ENCODE results near the gene RTN4RL2.

Gene RTN4RL2

DNA sequence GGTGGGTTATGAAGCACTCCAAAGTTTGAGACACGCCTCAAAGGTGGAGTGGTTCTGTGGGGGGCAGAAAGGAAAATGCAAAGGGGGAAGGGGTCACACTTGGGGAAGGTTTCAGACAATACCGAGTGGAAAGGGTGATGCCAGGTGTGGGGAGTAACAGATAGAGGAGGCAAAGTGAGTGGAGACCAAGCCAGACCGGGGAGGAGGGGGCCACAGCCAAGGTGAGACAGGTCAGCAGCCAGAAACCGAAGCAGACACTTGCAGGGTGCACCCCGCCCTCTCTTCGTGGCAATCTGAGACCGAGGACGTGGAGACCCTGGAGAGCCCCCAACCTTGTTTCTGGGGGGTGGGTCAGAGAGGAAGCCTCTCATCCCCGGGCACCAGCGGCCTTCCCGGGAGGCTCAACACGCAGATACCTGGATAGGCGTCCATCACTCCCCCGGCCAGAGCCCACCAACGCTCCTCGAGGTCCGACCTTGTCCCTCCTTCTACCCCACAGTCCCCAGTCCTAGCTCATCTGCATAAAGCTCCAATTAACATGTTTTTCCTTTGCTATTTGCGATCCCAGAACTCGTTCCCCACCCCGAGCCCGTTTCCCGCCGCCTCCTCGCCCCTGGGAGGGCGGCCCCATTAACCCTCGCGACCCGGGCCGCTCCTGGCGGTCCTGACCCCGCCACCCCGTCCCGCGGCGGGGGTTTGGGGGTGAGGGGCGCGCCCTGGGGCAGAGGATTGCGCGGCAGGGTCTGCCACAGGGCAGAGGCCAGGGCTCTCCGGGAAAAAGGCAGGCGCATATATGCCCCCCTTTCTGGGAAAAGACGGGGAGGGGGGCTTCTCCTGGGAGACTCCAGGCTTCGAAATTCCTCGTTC, 21.8 kb downstream of the RTN4RL2 start:
- no peak for DNase-seq

GRCh38 chr11:57482782-57483561, 22.6 kb downstream of the RTN4RL2 start:
- DNase-seq: peak; percentile 59

GRCh38 chr11:57483562-57483918, 23.2 kb downstream of the RTN4RL2 start:
- no peak for DNase-seq

GRCh38 chr11:57484141-57484710, 23.9 kb downstream of the RTN4RL2 start:
- no peak for DNase-seq

DNA sequence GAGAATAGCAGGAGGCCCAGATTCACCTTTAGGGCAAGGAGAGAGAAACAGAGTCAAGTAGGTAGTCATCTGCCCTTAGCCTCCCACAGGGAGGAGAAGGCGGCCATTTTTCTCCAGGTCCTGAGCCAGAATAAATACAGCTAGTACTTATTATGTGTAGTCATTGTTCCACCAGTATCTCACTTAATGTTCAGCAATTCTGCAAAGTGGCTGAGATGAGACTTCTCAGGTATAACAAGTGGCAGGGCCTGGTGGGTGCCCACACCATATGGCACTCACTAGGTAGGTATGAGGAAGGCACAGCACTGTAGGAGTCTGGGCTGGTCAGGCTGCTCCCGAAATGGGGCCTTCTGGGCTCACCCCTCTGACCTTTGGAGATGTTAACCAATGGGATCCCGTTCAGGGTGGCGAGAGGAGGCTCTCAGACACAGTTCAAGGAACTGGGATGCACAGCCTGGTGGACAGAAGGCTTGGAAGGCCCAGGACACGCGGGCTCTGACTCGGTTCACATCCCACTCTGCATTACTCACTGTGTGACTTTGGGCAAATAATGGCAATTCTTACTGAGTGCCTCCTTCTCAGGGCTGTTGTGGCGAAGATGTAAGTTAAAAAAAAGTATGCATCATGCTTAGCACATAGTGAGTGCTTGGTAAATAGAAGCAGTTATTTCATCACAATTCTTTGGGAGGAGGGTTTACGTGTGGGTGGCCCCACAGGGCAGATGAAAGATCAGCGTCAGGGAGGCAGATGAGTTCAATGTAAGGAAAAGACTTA, 25.1 kb downstream of the RTN4RL2 start:
- DNase-seq: no peak

- DNase-seq: no peak
Measured at GRCh38 chr11:57487021-57487778, 26.9 kb downstream of the RTN4RL2 start.

DNA sequence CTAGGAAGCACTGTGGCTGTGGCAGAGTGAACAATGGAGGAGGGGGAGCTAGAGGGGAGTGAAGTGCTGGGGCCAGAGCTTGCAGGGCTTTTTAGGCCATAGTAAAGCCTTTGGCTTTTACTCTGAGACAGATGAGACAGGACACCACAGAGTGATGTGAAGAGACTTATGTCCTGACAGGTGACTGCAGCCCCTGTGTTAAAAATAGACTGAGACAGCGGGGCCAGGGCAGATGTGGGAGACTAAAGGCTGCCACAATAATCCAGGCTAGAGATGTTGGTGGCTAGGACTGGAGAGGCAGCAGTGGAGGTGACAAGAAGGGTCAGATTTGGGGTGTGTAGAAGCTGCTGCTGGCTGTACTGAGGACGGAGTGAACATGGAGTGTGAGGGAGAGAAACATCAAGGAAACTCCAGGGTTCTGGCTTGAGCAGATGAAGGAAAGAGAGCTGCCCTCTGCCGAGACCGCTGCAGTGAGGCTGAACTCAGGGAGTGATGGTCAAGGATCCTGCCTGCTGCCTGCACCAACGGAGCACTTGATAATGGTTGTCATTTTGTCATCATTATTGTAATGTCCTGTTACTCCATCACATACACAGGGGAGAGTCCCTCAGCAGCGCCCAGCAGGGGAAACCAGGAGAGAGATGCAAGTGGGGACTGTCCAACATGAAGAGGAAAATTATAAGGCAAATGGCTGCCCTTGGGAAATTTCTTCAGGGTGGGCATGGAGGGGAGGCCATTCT, 27.8 kb downstream of the RTN4RL2 start:
- no peak for DNase-seq

GRCh38 chr11:57490456-57491248, 30.3 kb downstream of the RTN4RL2 start:
- DNase-seq: no peak

DNA sequence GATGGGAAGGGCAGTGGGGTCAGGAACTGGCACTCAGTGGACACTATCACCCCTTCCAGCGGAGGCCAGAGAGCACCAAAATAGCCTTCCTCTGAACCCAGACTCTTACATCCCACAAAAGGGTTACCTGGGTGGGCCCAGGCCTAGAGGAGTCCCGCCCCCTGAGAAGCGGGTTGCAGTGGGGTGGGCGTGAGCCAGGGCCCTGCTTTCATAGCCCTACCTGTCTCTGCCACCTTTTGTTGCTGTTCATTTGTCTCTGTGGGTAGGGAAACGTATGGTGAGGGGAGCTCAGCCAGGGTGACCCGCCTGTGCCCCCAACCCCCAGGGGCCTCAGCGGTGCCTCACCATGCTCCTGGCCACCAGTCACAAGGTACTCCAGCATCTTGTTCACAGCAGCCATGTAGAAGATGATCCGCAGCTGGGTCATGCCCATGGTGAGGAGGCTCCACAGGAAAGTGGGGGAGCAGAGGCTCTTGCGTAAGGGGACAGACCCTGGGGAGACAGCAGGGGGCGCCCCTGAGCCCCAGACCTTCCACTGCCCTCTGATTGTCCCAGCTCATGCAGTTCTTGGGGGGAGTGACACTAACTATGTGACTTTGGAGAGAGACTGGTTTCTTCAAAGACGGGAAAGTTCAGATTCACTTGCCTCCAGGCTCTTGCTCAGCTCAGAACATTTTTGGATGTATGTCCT, 31.2 kb downstream of the RTN4RL2 start:
- peak; percentile 14 for DNase-seq

DNA sequence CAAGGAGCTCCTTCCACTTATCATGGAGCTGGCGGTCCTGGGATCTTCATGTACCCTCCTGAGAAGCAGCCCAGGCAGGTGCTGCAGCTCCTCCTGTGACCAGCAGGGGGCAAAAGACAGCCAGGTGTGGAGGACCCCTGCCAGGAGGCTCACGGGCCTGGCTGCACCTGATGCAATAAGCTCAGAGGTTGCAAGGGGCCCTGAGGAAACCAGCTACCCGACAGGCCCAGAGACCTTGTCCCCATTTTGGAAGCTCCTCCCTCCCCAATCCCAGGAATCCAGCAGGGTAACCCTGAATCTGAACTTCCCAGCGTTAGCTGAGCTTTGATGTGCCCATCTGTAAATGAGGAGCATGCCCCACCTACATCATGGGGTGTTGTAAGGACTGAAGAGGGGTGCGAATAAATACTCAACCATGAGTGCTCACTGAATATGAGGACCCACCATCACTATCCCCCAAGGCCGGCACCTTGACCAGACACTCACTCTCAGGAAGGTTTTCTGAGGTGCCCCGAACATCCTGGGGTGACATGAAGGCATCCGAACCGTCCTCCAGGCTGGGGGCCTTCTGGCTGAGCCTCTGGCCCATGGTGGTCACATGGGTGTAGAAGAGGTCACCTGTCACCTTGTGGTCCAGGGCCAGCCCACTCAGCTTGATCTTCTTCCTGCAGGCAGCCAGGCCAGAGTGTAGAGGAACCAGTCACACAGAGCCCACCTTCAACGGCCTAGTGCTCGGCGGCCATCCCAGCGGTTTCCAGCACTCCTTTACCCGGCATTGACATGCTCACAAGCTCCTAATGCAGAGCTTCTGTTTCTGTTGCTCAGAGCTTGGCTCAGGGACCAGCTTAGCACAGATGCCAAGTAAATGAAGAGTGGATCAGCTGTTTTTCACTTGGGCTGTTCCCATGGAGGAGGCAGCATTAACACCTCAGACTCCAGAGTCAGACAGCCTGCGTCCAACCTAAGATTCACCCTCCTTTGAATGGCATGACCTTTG, 33.5 kb downstream of the RTN4RL2 start:
- DNase-seq: peak; percentile 63

DNA sequence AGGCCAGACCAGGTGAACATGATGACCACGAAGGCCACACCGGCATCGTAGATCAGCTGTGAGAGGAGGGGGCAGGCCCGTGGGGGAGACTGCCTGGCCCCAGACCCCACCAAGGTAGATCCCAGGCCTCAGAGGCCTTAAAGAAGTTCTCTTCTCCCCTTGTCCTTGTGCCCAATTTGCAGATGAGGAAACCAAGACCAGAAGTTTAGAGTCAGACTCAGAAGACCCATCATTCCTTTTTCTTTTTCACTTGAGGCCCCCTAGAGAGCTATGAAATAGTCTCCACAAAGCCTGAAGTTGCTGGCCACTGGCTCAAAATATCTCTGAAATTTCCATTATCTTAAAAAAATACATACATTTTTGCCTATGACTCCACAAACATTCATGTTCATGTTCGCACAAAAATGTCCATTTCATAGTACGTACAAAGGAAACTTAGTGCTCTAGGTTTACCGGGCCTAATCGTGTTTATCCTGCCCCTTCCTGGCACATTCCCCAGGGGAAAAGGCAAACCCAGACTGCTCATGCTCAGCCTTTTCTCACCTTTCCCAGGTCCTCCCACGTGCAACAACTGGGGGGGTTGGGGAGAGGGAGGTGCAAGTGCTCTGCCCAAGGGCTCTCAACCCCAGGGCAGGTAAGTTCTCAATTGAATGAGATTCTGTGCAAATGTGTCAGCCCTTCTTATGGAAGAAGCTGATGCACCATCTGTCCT, 35.9 kb downstream of the RTN4RL2 start:
- no peak for DNase-seq

GRCh38 chr11:57497303-57498247, 37.2 kb downstream of the RTN4RL2 start:
- no peak for DNase-seq

- no peak for DNase-seq
Measured at GRCh38 chr11:57498540-57498939, 38.2 kb downstream of the RTN4RL2 start.

DNA sequence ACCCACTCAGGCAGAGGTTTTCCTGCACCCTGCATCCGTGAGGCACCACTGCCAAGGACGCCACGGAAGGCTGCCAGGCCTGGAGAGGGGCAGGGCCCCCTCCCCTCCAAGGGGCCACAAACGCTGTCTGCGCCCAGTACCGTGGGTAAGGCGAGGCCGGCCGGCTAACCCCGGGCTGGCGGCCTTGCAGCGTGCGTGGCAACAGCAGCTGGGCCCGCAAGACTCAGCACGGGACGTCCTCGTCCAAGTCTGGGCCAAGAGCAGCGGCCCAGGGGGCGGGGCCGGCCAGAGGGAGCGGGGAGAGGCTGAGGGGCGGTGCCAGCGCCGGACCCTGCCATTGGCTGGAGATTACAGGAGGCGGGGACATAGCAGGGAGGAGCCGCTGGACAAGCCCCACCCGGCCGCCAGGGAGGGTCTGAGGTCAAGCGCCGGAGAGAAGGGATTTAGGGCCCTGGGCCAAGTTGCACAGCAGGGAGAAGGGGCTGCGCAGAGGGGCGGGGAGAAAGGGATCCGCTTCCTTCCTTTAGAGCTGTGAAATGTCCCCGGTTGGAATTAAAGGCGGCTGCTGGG, 39.2 kb downstream of the RTN4RL2 start:
- no peak for DNase-seq

GRCh38 chr11:57499983-57500461, 39.7 kb downstream of the RTN4RL2 start:
- DNase-seq: no peak

- DNase-seq: no peak
Measured at GRCh38 chr11:57500515-57500914, 40.2 kb downstream of the RTN4RL2 start.
